Measurements from ENCODE around the gene ZCCHC3. TPM values are rescaled to one million over a fixed set of nuclear protein-coding genes. Genes with fewer than 3 reads are reported as not detected.

ZCCHC3 gene
- polyA plus RNA-seq, 3 donors from 2014 or later = 2.1 to 14.0 (median 6.1) TPM

DNA sequence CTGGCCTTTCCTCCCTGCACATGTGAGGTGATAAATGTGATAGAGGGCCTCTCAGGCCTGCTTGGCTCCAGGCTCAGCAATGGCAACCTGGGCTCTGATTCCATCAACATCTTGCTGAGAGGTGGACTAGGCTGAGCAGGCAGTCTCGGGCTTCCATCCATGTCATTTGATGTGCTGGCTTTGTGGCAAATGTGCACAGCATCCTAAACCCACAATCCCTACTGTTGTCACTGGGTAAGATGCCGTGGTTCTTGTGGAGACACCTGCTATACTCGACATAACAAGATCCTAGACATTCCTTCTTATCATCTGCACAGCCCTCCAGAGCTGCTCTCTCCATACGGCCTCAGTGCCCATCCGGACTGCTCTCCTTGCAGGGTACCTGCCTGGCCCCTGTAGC lies 2.8 kb upstream of the ZCCHC3 start:
- Mint-ChIP-seq H3K9me3 (peaks cover 0 to 2% (median 0%) of the 10 kb centered on the region in 6 donors), H3K27me3 (ENCODE audit: low read depth in 3 of 3) (peaks cover 14 to 23% (median 22%) of the 10 kb centered on the region in 3 donors), H3K36me3 (no peaks in the 10 kb centered on the region), H3K27ac (no peak overlapping the region), H3K4me1 (peaks cover 33 to 36% of the 10 kb centered on the region in 2 donors), H3K4me3 (peak overlapping the region in 1 of 5 donors; percentile 7)
- DNase-seq = no peak

GRCh38 chr20:295804-296203 lies 1.6 kb upstream of the ZCCHC3 start:
- H3K36me3 Mint-ChIP-seq = peaks cover 0 to 4% (median 0%) of the 10 kb centered on the region in 3 donors
- peak overlapping the region; percentile 58 to 99 (median 86) for H3K27ac Mint-ChIP-seq
- DNase-seq = no peak
- peaks cover 42 to 45% of the 10 kb centered on the region in 2 donors for H3K4me1 Mint-ChIP-seq
- peaks cover 14 to 23% (median 22%) of the 10 kb centered on the region in 3 donors for H3K27me3 Mint-ChIP-seq (ENCODE audit: low read depth in 3 of 3)
- H3K9me3 Mint-ChIP-seq = peaks cover 0 to 2% (median 0%) of the 10 kb centered on the region in 6 donors
- peak overlapping the region; percentile 70 to 100 (median 84) for H3K4me3 Mint-ChIP-seq

DNA sequence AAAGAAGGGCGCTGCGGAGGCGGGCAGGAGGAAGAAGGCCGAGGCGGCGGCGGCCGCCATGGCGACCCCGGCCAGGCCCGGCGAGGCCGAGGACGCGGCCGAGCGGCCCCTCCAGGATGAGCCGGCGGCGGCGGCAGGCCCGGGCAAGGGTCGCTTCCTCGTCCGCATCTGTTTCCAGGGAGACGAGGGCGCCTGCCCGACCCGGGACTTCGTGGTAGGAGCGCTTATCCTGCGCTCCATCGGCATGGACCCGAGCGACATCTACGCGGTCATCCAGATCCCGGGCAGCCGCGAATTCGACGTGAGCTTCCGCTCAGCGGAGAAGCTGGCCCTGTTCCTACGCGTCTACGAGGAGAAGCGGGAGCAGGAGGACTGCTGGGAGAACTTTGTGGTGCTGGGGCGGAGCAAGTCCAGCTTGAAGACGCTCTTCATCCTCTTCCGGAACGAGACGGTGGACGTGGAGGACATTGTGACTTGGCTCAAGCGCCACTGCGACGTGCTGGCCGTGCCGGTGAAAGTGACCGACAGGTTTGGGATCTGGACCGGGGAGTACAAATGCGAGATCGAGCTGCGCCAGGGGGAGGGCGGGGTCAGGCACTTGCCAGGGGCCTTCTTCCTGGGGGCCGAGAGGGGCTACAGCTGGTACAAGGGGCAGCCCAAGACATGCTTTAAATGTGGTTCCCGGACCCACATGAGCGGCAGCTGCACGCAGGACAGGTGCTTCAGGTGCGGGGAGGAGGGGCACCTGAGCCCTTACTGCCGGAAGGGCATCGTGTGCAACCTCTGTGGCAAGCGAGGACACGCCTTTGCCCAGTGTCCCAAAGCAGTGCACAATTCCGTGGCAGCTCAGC lies 780 bp downstream of the ZCCHC3 start:
- Mint-ChIP-seq H3K4me1 (peaks cover 42 to 45% of the 10 kb centered on the region in 2 donors), H3K4me3 (peak overlapping the region; percentile 99 to 100 (median 100)), H3K27ac (peak overlapping the region; percentile 96 to 100 (median 97)), H3K9me3 (peaks cover 0 to 3% (median 0%) of the 10 kb centered on the region in 6 donors), H3K36me3 (peaks cover 0 to 7% (median 4%) of the 10 kb centered on the region in 3 donors), H3K27me3 (ENCODE audit: low read depth in 3 of 3) (peaks cover 12 to 23% (median 22%) of the 10 kb centered on the region in 3 donors)
- peak; percentile 34 to 45 (median 35) for DNase-seq

DNA sequence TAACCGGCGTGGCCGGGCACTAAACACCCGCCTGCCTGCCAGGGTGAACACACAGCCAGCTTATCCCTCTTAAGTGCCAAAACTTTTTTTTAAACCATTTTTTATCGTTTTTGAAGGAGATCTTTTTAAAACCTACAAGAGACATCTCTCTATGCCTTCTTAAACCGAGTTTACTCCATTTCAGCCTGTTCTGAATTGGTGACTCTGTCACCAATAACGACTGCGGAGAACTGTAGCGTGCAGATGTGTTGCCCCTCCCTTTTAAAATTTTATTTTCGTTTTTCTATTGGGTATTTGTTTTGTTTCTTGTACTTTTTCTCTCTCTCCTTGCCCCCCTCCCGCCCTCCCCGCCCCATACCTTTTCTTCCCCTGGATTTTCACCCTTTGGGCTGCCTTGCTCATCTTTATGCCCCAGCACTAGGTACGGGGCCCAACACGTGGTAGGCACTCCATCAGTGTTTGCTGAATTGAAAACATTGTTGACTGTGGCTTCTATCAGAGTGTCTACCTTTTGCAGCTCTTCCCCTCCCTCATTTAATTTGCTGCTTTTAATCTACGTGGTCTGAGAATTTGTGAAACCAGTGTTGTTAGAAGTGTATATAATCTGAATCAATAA lies 1.5 kb downstream of the ZCCHC3 start:
- Mint-ChIP-seq H3K27ac (peak overlapping the region; percentile 96 to 100 (median 97)), H3K9me3 (peaks cover 0 to 3% (median 0%) of the 10 kb centered on the region in 6 donors), H3K27me3 (ENCODE audit: low read depth in 3 of 3) (peaks cover 12 to 22% (median 19%) of the 10 kb centered on the region in 3 donors), H3K36me3 (peaks cover 0 to 7% (median 4%) of the 10 kb centered on the region in 3 donors), H3K4me3 (peak overlapping the region; percentile 99 to 100 (median 100)), H3K4me1 (peaks cover 42 to 45% of the 10 kb centered on the region in 2 donors)
- DNase-seq = peak in 1 of 3 donors; percentile 19

DNA sequence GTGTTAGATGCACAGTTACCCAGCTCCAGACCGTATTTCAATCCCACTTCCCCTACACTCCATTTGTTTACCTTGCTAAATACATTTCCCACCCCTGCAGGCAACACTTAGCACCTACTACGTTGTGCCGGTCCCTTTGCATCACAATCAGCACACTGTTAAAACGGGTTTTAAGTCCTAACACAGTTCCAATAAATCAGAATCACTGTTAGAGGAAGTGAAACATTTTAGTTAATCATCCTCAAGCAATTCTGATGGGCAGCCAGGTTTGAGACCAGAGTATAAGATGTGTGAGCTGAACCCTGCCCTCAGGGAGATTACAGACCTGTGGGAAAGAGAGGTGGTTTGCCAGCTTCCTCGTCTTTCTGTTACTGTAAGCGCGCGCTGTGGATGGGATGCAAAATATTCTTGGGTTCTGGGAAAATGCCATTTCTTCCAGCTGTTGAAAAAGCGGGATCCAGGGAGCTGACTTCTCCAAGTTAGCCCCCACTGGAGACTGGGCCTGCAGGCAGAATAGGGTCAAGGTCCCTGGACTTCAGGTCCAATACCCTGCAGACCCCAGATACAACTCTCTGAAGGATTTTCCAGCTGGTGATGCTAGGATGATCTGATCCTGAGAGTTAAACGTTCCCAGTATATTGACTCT lies 3.1 kb downstream of the ZCCHC3 start:
- Mint-ChIP-seq H3K36me3 (peaks cover 0 to 7% (median 4%) of the 10 kb centered on the region in 3 donors), H3K4me1 (peaks cover 42 to 45% of the 10 kb centered on the region in 2 donors), H3K4me3 (peak overlapping the region; percentile 31 to 100 (median 65)), H3K9me3 (peaks cover 0 to 3% (median 0%) of the 10 kb centered on the region in 6 donors), H3K27ac (peak overlapping the region; percentile 43 to 97 (median 77)), H3K27me3 (ENCODE audit: low read depth in 3 of 3) (peaks cover 12 to 22% (median 19%) of the 10 kb centered on the region in 3 donors)
- DNase-seq = no peak

- peaks cover 27 to 29% of the 10 kb centered on the region in 2 donors for H3K4me1 Mint-ChIP-seq
- no peak overlapping the region for H3K4me3 Mint-ChIP-seq
- peaks cover 0 to 3% (median 0%) of the 10 kb centered on the region in 6 donors for H3K9me3 Mint-ChIP-seq
- H3K27me3 Mint-ChIP-seq (ENCODE audit: low read depth in 3 of 3) = peaks cover 9 to 12% (median 11%) of the 10 kb centered on the region in 3 donors
- peak overlapping the region in 3 of 6 donors; percentile 5 to 41 (median 36) for H3K27ac Mint-ChIP-seq
- no peak for DNase-seq
- peaks cover 0 to 11% (median 4%) of the 10 kb centered on the region in 3 donors for H3K36me3 Mint-ChIP-seq
These were observed 4.8 kb downstream of the ZCCHC3 start for GRCh38 chr20:301886-302848.

- no peak overlapping the region for H3K4me3 Mint-ChIP-seq
- H3K4me1 Mint-ChIP-seq = peaks cover 13 to 16% of the 10 kb centered on the region in 2 donors
- peaks cover 0 to 1% (median 0%) of the 10 kb centered on the region in 6 donors for H3K9me3 Mint-ChIP-seq
- DNase-seq = no peak
- peaks cover 3 to 8% (median 3%) of the 10 kb centered on the region in 3 donors for H3K27me3 Mint-ChIP-seq (ENCODE audit: low read depth in 3 of 3)
- no peak overlapping the region for H3K27ac Mint-ChIP-seq
- peaks cover 0 to 7% (median 4%) of the 10 kb centered on the region in 3 donors for H3K36me3 Mint-ChIP-seq
These were observed 8.4 kb downstream of the ZCCHC3 start for GRCh38 chr20:305745-306144.

DNA sequence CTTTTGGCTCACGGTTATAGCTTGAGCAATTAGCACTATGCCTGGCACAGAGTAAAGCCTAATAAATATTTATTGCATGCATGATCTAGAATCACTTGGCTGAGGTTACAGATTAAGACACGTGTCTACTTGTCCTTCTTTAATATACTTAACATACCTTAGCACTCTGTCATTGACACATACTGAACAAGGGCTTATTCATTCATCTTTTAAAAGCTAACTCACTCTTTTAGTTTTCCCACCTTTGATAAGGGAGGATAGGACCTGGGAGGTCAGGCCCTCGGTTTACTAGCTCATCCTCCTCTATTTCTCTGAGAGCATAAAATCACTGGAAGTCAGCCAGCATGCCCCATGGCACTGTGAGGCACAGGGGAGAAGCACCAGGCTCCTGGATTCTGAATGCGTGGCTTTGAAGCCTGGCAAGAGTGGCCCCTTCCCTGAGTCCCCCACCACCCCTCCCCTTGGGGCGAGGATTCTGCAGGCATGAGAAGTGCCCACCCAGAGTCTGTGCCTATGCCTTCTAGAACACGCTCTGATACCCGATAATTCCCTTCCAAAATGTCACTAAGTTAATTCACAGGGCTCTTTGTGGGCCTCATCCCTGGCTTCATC lies 11.2 kb downstream of the ZCCHC3 start:
- H3K4me1 Mint-ChIP-seq = peaks cover 15 to 23% of the 10 kb centered on the region in 2 donors
- H3K4me3 Mint-ChIP-seq = no peak overlapping the region
- peaks cover 0 to 3% (median 0%) of the 10 kb centered on the region in 3 donors for H3K36me3 Mint-ChIP-seq
- H3K27ac Mint-ChIP-seq = peak overlapping the region in 1 of 6 donors; percentile 40
- peaks cover 3 to 6% (median 5%) of the 10 kb centered on the region in 3 donors for H3K27me3 Mint-ChIP-seq (ENCODE audit: low read depth in 3 of 3)
- DNase-seq = no peak
- no peaks in the 10 kb centered on the region for H3K9me3 Mint-ChIP-seq

DNA sequence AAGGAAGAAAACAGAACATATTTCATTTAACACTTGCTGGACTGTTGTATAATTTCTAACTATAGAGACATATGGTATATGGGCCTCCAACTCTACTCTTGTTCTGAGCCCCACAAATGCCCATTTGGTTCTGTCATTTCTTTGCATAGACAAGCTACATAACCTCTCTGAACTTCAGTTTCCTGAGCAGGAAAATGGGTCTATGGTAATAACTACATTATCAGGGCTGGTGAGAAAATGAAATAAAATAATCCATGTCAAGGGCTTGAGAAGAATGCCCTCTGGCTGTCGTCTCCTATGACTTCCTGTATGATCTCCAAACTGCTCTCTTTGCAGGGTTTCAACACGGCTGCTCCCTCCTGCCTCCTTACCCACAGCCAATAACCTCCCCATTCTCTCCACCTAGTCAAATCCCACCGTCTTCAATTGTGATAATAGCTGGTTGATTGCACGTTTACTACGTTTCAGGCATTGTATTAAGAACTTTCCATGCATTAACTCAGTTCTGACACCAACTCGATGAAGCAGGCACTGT lies 12.0 kb downstream of the ZCCHC3 start:
- Mint-ChIP-seq H3K27me3 (ENCODE audit: low read depth in 3 of 3) (peaks cover 3 to 6% (median 5%) of the 10 kb centered on the region in 3 donors), H3K9me3 (no peaks in the 10 kb centered on the region), H3K4me3 (peak overlapping the region; percentile 27 to 52 (median 49))

DNA sequence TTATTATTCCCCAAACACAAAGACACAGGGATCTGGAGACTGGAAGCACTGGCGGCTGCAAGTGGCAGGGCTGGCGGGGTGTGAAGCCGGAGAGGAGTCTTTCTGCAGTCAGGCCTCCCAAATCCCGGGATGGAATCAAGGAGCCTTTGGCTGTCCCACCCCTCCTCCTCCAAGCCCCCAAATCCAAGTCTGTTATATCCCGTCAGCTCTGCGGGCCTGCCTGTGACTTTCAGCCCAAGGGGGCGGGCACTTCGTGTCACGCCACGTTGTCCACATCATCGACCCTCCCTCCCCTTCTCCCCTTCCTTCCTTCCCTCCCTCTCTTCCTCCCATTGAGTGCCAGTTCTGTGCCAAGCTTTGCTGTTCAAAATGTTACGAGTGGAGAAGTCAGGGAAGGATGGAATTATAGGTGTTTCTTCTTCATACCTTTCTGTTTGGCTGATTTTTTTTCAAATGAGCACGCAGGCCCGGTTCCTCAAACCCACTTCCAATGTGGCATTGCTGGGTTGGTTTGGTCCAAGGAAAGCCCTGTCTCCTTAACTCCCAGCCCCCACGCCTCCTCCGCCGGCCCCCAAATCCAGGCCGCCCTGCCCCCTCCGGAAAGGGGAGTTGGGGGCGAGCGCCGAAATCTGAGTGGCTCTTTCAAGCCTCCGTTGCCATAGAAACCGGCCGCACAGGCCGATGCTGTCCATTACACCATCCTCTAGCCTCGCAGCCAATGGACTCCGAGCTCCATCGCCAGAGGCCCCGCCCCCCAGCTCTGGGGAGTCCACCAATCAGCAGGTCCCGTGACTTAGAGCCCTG lies 12.7 kb downstream of the ZCCHC3 start:
- Mint-ChIP-seq H3K4me1 (peaks cover 15 to 23% of the 10 kb centered on the region in 2 donors), H3K27me3 (ENCODE audit: low read depth in 3 of 3) (peaks cover 3 to 6% (median 5%) of the 10 kb centered on the region in 3 donors), H3K9me3 (no peaks in the 10 kb centered on the region), H3K27ac (peak overlapping the region; percentile 57 to 91 (median 72)), H3K36me3 (peaks cover 0 to 3% (median 0%) of the 10 kb centered on the region in 3 donors), H3K4me3 (peak overlapping the region; percentile 78 to 87 (median 82))
- DNase-seq = peak; percentile 79 to 83 (median 80)

More for the DNA sequence above, 12.0 kb downstream of the ZCCHC3 start:
- H3K4me1 Mint-ChIP-seq = peaks cover 15 to 23% of the 10 kb centered on the region in 2 donors
- peaks cover 0 to 3% (median 0%) of the 10 kb centered on the region in 3 donors for H3K36me3 Mint-ChIP-seq
- no peak for DNase-seq
- peak overlapping the region in 4 of 6 donors; percentile 17 to 78 (median 62) for H3K27ac Mint-ChIP-seq

- Mint-ChIP-seq H3K9me3 (no peaks in the 10 kb centered on the region), H3K4me1 (peaks cover 15 to 23% of the 10 kb centered on the region in 2 donors), H3K27me3 (ENCODE audit: low read depth in 3 of 3) (peaks cover 3 to 6% (median 5%) of the 10 kb centered on the region in 3 donors), H3K4me3 (peak overlapping the region; percentile 78 to 87 (median 82)), H3K27ac (peak overlapping the region in 3 of 6 donors; percentile 71 to 81 (median 73)), H3K36me3 (peaks cover 0 to 3% (median 0%) of the 10 kb centered on the region in 3 donors)
- no peak for DNase-seq
These were observed 13.3 kb downstream of the ZCCHC3 start for GRCh38 chr20:310645-311044.
